Neuron (in vitro differentiated cells): ENCODE measurements around the gene LRRC31.

Experiments used
- H2AFZ ChIP-seq: one replicate; pipeline ENCODE4 v1.6.1; 2013; ENCODE audit warnings: low read depth, mild to moderate bottlenecking, inconsistent platforms, low read length, moderate library complexity
- H3K27me3 ChIP-seq: one replicate; pipeline ENCODE4 v1.6.1; 2013; ENCODE audit warnings: low read length; ENCODE audit not compliant: insufficient read depth
- H3K36me3 ChIP-seq: one replicate; pipeline ENCODE4 v1.6.1; 2013; ENCODE audit warnings: low read length; ENCODE audit not compliant: insufficient read depth
- H3K4me1 ChIP-seq: one replicate; pipeline ENCODE4 v1.6.1; 2013; ENCODE audit warnings: low read length; ENCODE audit not compliant: insufficient read depth
- H3K4me3 ChIP-seq: 2 replicates; pipeline ENCODE4 v1.5.1; 2013; ENCODE audit warnings: mild to moderate bottlenecking, low read length, moderate library complexity
- H3K9me3 ChIP-seq: one replicate; pipeline ENCODE4 v1.6.1; 2013; ENCODE audit warnings: low read length

LRRC31 gene

GRCh38 chr3:169869484-169870220, at the start of gene LRRC31:
LRRC31 (minus strand) TSS chr3:169869935; CDS start chr3:169869807, 128 bp downstream.
- H3K4me1 ChIP-seq: no peaks in the 10 kb centered on the region
- H3K4me3 ChIP-seq: no peak within 1 kb of the TSS
- no peak within 1 kb of the TSS for H2AFZ ChIP-seq
- H3K36me3 ChIP-seq: no peaks in the 10 kb centered on the region
- no peaks in the 10 kb centered on the region for H3K27me3 ChIP-seq
- H3K9me3 ChIP-seq: no peaks in the 10 kb centered on the region

GRCh38 chr3:169914321-169914720, 44.6 kb upstream of the LRRC31 start:
- no peaks in the 10 kb centered on the region for H3K9me3 ChIP-seq
- no peaks in the 10 kb centered on the region for H3K36me3 ChIP-seq
- H3K4me1 ChIP-seq: no peaks in the 10 kb centered on the region
- no peak overlapping the region for H2AFZ ChIP-seq
- H3K4me3 ChIP-seq: no peak overlapping the region
- no peaks in the 10 kb centered on the region for H3K27me3 ChIP-seq

GRCh38 chr3:169913323-169913722, 43.6 kb upstream of the LRRC31 start:
- no peak overlapping the region for H2AFZ ChIP-seq
- H3K36me3 ChIP-seq: no peaks in the 10 kb centered on the region
- H3K4me1 ChIP-seq: no peaks in the 10 kb centered on the region
- no peak overlapping the region for H3K4me3 ChIP-seq
- H3K9me3 ChIP-seq: no peaks in the 10 kb centered on the region
- no peaks in the 10 kb centered on the region for H3K27me3 ChIP-seq

- Histone ChIP-seq H3K36me3 (no peaks in the 10 kb centered on the region), H3K9me3 (no peaks in the 10 kb centered on the region), H2AFZ (no peak within 1 kb of the TSS), H3K4me3 (no peak within 1 kb of the TSS), H3K27me3 (no peaks in the 10 kb centered on the region), H3K4me1 (no peaks in the 10 kb centered on the region)
These were observed 41.5 kb upstream of the LRRC31 start, which contains the start of gene SAMD7 for GRCh38 chr3:169911272-169911671. SAMD7 (plus strand) TSS chr3:169911572; CDS start chr3:169919499, 7,927 bp downstream.

- Histone ChIP-seq H3K9me3 (no peaks in the 10 kb centered on the region), H3K4me3 (no peak overlapping the region), H3K36me3 (no peaks in the 10 kb centered on the region), H3K4me1 (no peaks in the 10 kb centered on the region), H3K27me3 (no peaks in the 10 kb centered on the region), H2AFZ (no peak overlapping the region)
These were observed 38.2 kb upstream of the LRRC31 start for GRCh38 chr3:169907944-169908343.

GRCh38 chr3:169907476-169907875, 37.7 kb upstream of the LRRC31 start:
- Histone ChIP-seq H3K9me3 (peaks cover under 1% of the 10 kb centered on the region), H3K36me3 (no peaks in the 10 kb centered on the region), H3K27me3 (no peaks in the 10 kb centered on the region), H2AFZ (no peak overlapping the region), H3K4me1 (no peaks in the 10 kb centered on the region), H3K4me3 (no peak overlapping the region)

- H3K36me3 ChIP-seq: no peaks in the 10 kb centered on the region
- H3K27me3 ChIP-seq: no peaks in the 10 kb centered on the region
- H2AFZ ChIP-seq: no peak overlapping the region
- H3K4me3 ChIP-seq: no peak overlapping the region
- H3K9me3 ChIP-seq: peaks cover 2% of the 10 kb centered on the region
- no peaks in the 10 kb centered on the region for H3K4me1 ChIP-seq
These were observed 35.7 kb upstream of the LRRC31 start for GRCh38 chr3:169905404-169905803.

GRCh38 chr3:169901453-169901852, 31.7 kb upstream of the LRRC31 start:
- peaks cover 2% of the 10 kb centered on the region for H3K9me3 ChIP-seq
- no peak overlapping the region for H3K4me3 ChIP-seq
- no peaks in the 10 kb centered on the region for H3K4me1 ChIP-seq
- H3K36me3 ChIP-seq: no peaks in the 10 kb centered on the region
- H2AFZ ChIP-seq: no peak overlapping the region
- no peaks in the 10 kb centered on the region for H3K27me3 ChIP-seq

- Histone ChIP-seq H3K27me3 (no peaks in the 10 kb centered on the region), H2AFZ (no peak overlapping the region), H3K9me3 (no peaks in the 10 kb centered on the region), H3K36me3 (no peaks in the 10 kb centered on the region), H3K4me3 (no peak overlapping the region), H3K4me1 (no peaks in the 10 kb centered on the region)
These were observed 27.5 kb upstream of the LRRC31 start for GRCh38 chr3:169897284-169897683.

GRCh38 chr3:169895072-169895471, 25.3 kb upstream of the LRRC31 start:
- Histone ChIP-seq H3K4me1 (no peaks in the 10 kb centered on the region), H3K27me3 (no peaks in the 10 kb centered on the region), H3K36me3 (no peaks in the 10 kb centered on the region), H3K4me3 (no peak overlapping the region), H3K9me3 (no peaks in the 10 kb centered on the region), H2AFZ (no peak overlapping the region)

GRCh38 chr3:169894110-169894509, 24.4 kb upstream of the LRRC31 start:
- Histone ChIP-seq H3K36me3 (no peaks in the 10 kb centered on the region), H2AFZ (no peak overlapping the region), H3K27me3 (no peaks in the 10 kb centered on the region), H3K9me3 (no peaks in the 10 kb centered on the region), H3K4me1 (no peaks in the 10 kb centered on the region), H3K4me3 (no peak overlapping the region)

- Histone ChIP-seq H3K4me1 (no peaks in the 10 kb centered on the region), H3K9me3 (no peaks in the 10 kb centered on the region)
These were observed 22.2 kb upstream of the LRRC31 start for GRCh38 chr3:169891886-169892285.

GRCh38 chr3:169886671-169887070, 16.9 kb upstream of the LRRC31 start:
- H3K4me3 ChIP-seq: no peak overlapping the region
- no peaks in the 10 kb centered on the region for H3K27me3 ChIP-seq
- no peaks in the 10 kb centered on the region for H3K9me3 ChIP-seq
- H3K4me1 ChIP-seq: no peaks in the 10 kb centered on the region
- H3K36me3 ChIP-seq: no peaks in the 10 kb centered on the region
- H2AFZ ChIP-seq: no peak overlapping the region

More at GRCh38 chr3:169891886-169892285, 22.2 kb upstream of the LRRC31 start:
- no peak overlapping the region for H2AFZ ChIP-seq
- H3K27me3 ChIP-seq: no peaks in the 10 kb centered on the region
- no peak overlapping the region for H3K4me3 ChIP-seq
- no peaks in the 10 kb centered on the region for H3K36me3 ChIP-seq
